GM18502 (cell line): ENCODE results near the gene RNF44.
"Not testable (repeated sequence)": the region's sequence is repeated elsewhere in the genome, so short reads cannot be mapped to it uniquely, and the experiment has no call there.

Experiments
- ATAC-seq: cut with Tn5 transposase; IDR thresholded peaks from one replicate; pipeline ENCODE4 v1.9.1; 2021; ENCODE audit warnings: mild to moderate bottlenecking; ENCODE audit not compliant: unreplicated experiment, poor library complexity

Gene RNF44

GRCh38 chr5:176553260-176554085 is 16.3 kb upstream of the RNF44 start:
- ATAC-seq, result no peak

GRCh38 chr5:176552332-176552869 is 15.2 kb upstream of the RNF44 start:
- no peak for ATAC-seq

GRCh38 chr5:176550937-176551336 is 13.7 kb upstream of the RNF44 start:
- not testable (repeated sequence) for ATAC-seq

GRCh38 chr5:176550275-176550831 is 13.2 kb upstream of the RNF44 start:
- ATAC-seq, result no peak

- no peak for ATAC-seq
These were observed 12.7 kb upstream of the RNF44 start for GRCh38 chr5:176549871-176550270.

GRCh38 chr5:176548967-176549444 is 11.8 kb upstream of the RNF44 start, which contains the start of gene CDHR2:
Gene CDHR2, plus strand, starts transcription at chr5:176549342. Its CDS starts 16,011 bp downstream, at chr5:176565353.
- no peak for ATAC-seq

GRCh38 chr5:176547802-176548201 is 10.6 kb upstream of the RNF44 start:
- ATAC-seq, result no peak

GRCh38 chr5:176545737-176546509 is 8.7 kb upstream of the RNF44 start:
- ATAC-seq, result no peak

- ATAC-seq, result no peak
These were observed 8.2 kb upstream of the RNF44 start for GRCh38 chr5:176545388-176545736.

GRCh38 chr5:176543428-176544182 is 6.4 kb upstream of the RNF44 start:
- peak; percentile 76 for ATAC-seq

- peak; percentile 50 for ATAC-seq
These were observed 5.6 kb upstream of the RNF44 start for GRCh38 chr5:176542596-176543427.

- no peak for ATAC-seq
These were observed 5.0 kb upstream of the RNF44 start for GRCh38 chr5:176542135-176542595.

- no peak for ATAC-seq
These were observed 4.3 kb upstream of the RNF44 start for GRCh38 chr5:176541338-176542134.

GRCh38 chr5:176540956-176541337 is 3.7 kb upstream of the RNF44 start:
- no peak for ATAC-seq

GRCh38 chr5:176540476-176540899 is 3.3 kb upstream of the RNF44 start:
- no peak for ATAC-seq

- no peak for ATAC-seq
These were observed 1.8 kb upstream of the RNF44 start for GRCh38 chr5:176538989-176539384.

- no peak for ATAC-seq
These were observed 1.2 kb upstream of the RNF44 start for GRCh38 chr5:176538230-176538988.
